ENCODE measurements around the gene CAVIN2. TPM values are rescaled to one million over a fixed set of nuclear protein-coding genes. Genes with fewer than 3 reads are reported as not detected.
A peak's percentile ranks its signal among the peaks of the same experiment; 100 is the strongest.

Gene CAVIN2
- total and polyA plus RNA-seq, 2 experiments from 2014 or later, result 2.0 to 4.8 TPM

- Histone ChIP-seq H3K4me3 (no peak overlapping the region), H3K9me2 (replicated peaks; ENCODE audit: insufficient read depth) (no peaks in the 10 kb centered on the region), H2AFZ (no peak overlapping the region), H3K36me3 (replicated peaks; ENCODE audit: insufficient read depth, low read depth) (no peaks in the 10 kb centered on the region), H3K27me3 (no peaks in the 10 kb centered on the region), H3K4me1 (ENCODE audit: insufficient read depth) (no peaks in the 10 kb centered on the region), H3K9me3 (ENCODE audit: low read depth) (no peaks in the 10 kb centered on the region), H3K27ac (no peak overlapping the region), H4K20me1 (ENCODE audit: insufficient read depth, poor library complexity, severe bottlenecking) (no peaks in the 10 kb centered on the region), H3K4me2 (no peak overlapping the region), H3K79me2 (no peaks in the 10 kb centered on the region)
- TF ChIP-seq CTCF (IDR thresholded peaks at IDR 0.05; ENCODE audit: poor library complexity) (no peak), EZH2phosphoT487 (IDR thresholded peaks at IDR 0.05; ENCODE audit: low read depth, severe bottlenecking, unreplicated experiment) (no peak), EZH2 (IDR thresholded peaks at IDR 0.05; ENCODE audit: borderline replicate concordance) (no peak)
- DNase-seq (ENCODE audit: low spot score), result no peak
- 95% methylated on average over 1 of the region's 1 CpG for WGBS (ENCODE audit: low lambda C conversion rate, missing lambda C conversion rate)
Observed at GRCh38 chr2:191815010-191815409, 31.9 kb downstream of the CAVIN2 start.

- Histone ChIP-seq H3K4me2 (no peak overlapping the region), H3K9me3 (ENCODE audit: low read depth) (no peaks in the 10 kb centered on the region), H3K36me3 (replicated peaks; ENCODE audit: insufficient read depth, low read depth) (no peaks in the 10 kb centered on the region), H3K27me3 (no peaks in the 10 kb centered on the region), H3K9me2 (replicated peaks; ENCODE audit: insufficient read depth) (no peaks in the 10 kb centered on the region), H3K27ac (no peak overlapping the region), H3K4me3 (no peak overlapping the region), H3K79me2 (no peaks in the 10 kb centered on the region), H2AFZ (no peak overlapping the region), H4K20me1 (ENCODE audit: insufficient read depth, poor library complexity, severe bottlenecking) (no peaks in the 10 kb centered on the region), H3K4me1 (ENCODE audit: insufficient read depth) (no peaks in the 10 kb centered on the region)
- no peak for DNase-seq (ENCODE audit: low spot score)
- 87% methylated on average over 8 of the region's 8 CpGs for WGBS (ENCODE audit: low lambda C conversion rate, missing lambda C conversion rate)
- TF ChIP-seq CTCF (IDR thresholded peaks at IDR 0.05; ENCODE audit: poor library complexity) (no peak), EZH2phosphoT487 (IDR thresholded peaks at IDR 0.05; ENCODE audit: low read depth, severe bottlenecking, unreplicated experiment) (no peak), EZH2 (IDR thresholded peaks at IDR 0.05; ENCODE audit: borderline replicate concordance) (no peak)
Observed at GRCh38 chr2:191813943-191814342, 32.9 kb downstream of the CAVIN2 start.

GRCh38 chr2:191811807-191812602, 34.9 kb downstream of the CAVIN2 start:
- Histone ChIP-seq H4K20me1 (ENCODE audit: insufficient read depth, poor library complexity, severe bottlenecking) (no peaks in the 10 kb centered on the region), H3K36me3 (replicated peaks; ENCODE audit: insufficient read depth, low read depth) (no peaks in the 10 kb centered on the region), H3K4me3 (no peak overlapping the region), H3K9me3 (ENCODE audit: low read depth) (no peaks in the 10 kb centered on the region), H3K27me3 (no peaks in the 10 kb centered on the region), H3K79me2 (no peaks in the 10 kb centered on the region), H3K9me2 (replicated peaks; ENCODE audit: insufficient read depth) (no peaks in the 10 kb centered on the region), H2AFZ (peak overlapping the region; percentile 22), H3K4me2 (no peak overlapping the region), H3K27ac (no peak overlapping the region), H3K4me1 (ENCODE audit: insufficient read depth) (no peaks in the 10 kb centered on the region)
- TF ChIP-seq EZH2 (IDR thresholded peaks at IDR 0.05; ENCODE audit: borderline replicate concordance), result no peak
- TF ChIP-seq CTCF (IDR thresholded peaks at IDR 0.05; ENCODE audit: poor library complexity), result peak; percentile 85
- peak; percentile 77 for DNase-seq (ENCODE audit: low spot score)
- whole genome bisulfite sequencing (ENCODE audit: low lambda C conversion rate, missing lambda C conversion rate), result 48% methylated on average over 9 of the region's 9 CpGs
